ENCODE results near the gene PPP1R1A. TPM values are rescaled to one million over a fixed set of nuclear protein-coding genes. Genes with fewer than 3 reads are reported as not detected.

The PPP1R1A gene
- total RNA-seq, 1 donor from 2014 or later = 0.76 TPM

- Mint-ChIP-seq H3K9me3 (no peaks in the 10 kb centered on the region), H3K27me3 (ENCODE audit: low read depth) (peaks cover 83% of the 10 kb centered on the region), H3K4me3 (no peak overlapping the region), H3K27ac (no peak overlapping the region), H3K36me3 (no peaks in the 10 kb centered on the region), H3K4me1 (peaks cover 3% of the 10 kb centered on the region)
- no peak for DNase-seq (ENCODE audit: low spot score in 2 of 2, unreplicated experiment in 2 of 2)
- no peak for TF ChIP-seq CTCF (IDR thresholded peaks at IDR 0.05; ENCODE audit: unreplicated experiment)
Measured at GRCh38 chr12:54564768-54565167, 23.7 kb downstream of the PPP1R1A start.

DNA sequence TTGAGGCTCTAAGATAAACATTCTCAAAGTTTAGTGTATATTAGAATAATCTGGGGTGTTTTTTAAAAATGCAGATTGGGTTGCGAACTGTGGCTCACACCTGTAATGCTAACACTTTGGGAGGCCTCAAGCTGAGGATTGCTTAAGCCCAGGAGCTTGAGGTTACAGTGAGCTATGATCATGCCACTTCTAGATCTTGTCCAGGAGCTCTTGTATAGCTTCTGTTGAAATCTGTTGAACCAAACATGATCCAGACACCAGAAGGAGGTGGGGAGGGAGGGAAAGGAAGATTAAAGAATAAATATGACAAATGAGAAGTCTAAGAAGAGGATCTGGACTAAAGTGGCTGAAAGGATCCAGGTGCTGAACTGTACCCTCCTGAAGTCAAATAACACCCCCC lies 24.7 kb downstream of the PPP1R1A start:
- Mint-ChIP-seq H3K36me3 (no peaks in the 10 kb centered on the region), H3K9me3 (no peaks in the 10 kb centered on the region), H3K4me3 (no peak overlapping the region), H3K4me1 (peaks cover 3% of the 10 kb centered on the region), H3K27ac (no peak overlapping the region), H3K27me3 (ENCODE audit: low read depth) (peaks cover 83% of the 10 kb centered on the region)
- no peak for TF ChIP-seq CTCF (IDR thresholded peaks at IDR 0.05; ENCODE audit: unreplicated experiment)
- no peak for DNase-seq (ENCODE audit: low spot score in 2 of 2, unreplicated experiment in 2 of 2)

DNA sequence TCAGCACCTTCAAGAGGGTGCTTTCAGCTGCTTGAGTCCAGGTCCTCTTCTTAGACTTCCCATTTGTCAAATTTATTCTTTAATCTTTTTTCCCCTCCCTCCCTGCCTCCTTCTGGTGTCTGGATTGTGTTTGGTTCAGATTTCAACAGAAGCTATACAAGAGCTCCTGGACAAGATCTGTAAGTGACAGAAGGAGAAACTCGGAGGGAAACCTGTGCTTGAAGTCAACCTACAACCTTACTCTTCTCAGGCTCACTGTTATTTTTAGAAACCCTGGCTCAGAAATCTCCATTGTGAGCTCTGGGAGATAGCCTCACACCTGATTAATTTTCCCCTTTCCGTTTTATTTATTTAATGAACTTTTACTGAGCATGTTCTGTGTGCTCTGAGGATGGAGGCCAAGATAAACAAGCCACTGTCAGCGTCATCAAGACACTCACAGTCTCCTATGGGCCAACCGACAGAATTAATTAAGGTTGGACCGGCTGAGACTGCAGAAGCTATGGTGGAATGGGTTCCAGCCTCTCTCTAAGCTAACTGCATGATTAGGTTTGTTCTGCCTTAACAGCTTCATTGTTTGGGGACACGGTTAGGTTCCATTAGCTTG lies 25.6 kb downstream of the PPP1R1A start:
- DNase-seq (ENCODE audit: low spot score in 2 of 2, unreplicated experiment in 2 of 2) = no peak
- peaks cover 3% of the 10 kb centered on the region for H3K4me1 Mint-ChIP-seq
- no peaks in the 10 kb centered on the region for H3K36me3 Mint-ChIP-seq
- peaks cover 84% of the 10 kb centered on the region for H3K27me3 Mint-ChIP-seq (ENCODE audit: low read depth)
- no peaks in the 10 kb centered on the region for H3K9me3 Mint-ChIP-seq
- no peak overlapping the region for H3K27ac Mint-ChIP-seq
- TF ChIP-seq CTCF (IDR thresholded peaks at IDR 0.05; ENCODE audit: unreplicated experiment) = no peak
- no peak overlapping the region for H3K4me3 Mint-ChIP-seq

DNA sequence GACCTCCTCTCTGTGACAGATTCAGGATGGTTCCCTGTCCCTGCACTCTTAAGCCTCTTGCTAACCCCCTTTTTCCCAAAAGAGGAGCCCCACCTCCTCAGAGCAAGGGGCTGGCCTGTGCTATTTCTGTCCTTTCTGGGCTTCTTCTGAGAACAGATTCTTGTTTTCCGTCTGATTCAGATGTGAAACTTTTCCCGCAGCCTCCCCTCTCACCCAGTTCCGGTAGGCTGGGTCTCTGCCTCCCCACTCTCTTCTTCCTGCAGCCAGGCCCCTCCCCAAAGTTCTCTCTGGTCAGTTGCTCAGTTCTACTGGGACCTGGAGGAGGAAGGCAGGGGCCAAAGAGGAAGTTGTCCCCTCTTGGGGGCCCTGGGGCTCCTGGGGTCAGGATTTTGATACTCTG lies 27.3 kb downstream of the PPP1R1A start:
- peaks cover 3% of the 10 kb centered on the region for H3K4me1 Mint-ChIP-seq
- DNase-seq (ENCODE audit: low spot score in 2 of 2, unreplicated experiment in 2 of 2) = no peak
- H3K27ac Mint-ChIP-seq = no peak overlapping the region

DNA sequence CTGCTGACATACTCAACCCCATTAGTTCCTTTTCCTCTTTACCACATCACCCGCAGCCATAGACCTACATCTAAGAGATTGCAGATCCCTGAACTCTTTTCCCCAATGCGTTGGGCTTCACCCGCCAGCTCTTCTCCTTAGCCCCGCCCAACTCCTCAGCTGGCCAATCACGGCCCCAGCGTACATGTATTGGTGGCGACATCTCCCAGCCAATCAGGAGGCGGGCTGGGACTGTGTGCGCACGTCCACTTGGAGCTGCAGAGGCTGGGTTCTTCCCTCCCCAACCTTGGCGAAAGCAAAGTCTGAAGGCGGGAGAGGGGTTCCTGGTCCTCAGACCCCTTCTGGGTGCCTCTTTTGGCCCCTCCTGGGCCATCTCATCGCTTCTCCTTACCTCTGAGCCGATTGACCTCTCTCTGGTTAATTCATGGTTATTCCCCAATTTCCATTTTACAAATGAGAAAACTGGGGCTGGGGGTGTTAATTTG lies 28.0 kb downstream of the PPP1R1A start:
- H3K27me3 Mint-ChIP-seq (ENCODE audit: low read depth) = peaks cover 64% of the 10 kb centered on the region

More for the DNA sequence above, 27.3 kb downstream of the PPP1R1A start:
- H3K4me3 Mint-ChIP-seq = peak overlapping the region; percentile 47
- H3K9me3 Mint-ChIP-seq = no peaks in the 10 kb centered on the region
- TF ChIP-seq CTCF (IDR thresholded peaks at IDR 0.05; ENCODE audit: unreplicated experiment) = no peak
- H3K27me3 Mint-ChIP-seq (ENCODE audit: low read depth) = peaks cover 72% of the 10 kb centered on the region
- no peaks in the 10 kb centered on the region for H3K36me3 Mint-ChIP-seq

More for the DNA sequence above, 28.0 kb downstream of the PPP1R1A start:
- peak; percentile 45 to 66 for DNase-seq (ENCODE audit: low spot score in 2 of 2, unreplicated experiment in 2 of 2)
- H3K9me3 Mint-ChIP-seq = no peaks in the 10 kb centered on the region
- no peaks in the 10 kb centered on the region for H3K36me3 Mint-ChIP-seq
- peaks cover 3% of the 10 kb centered on the region for H3K4me1 Mint-ChIP-seq
- peak overlapping the region; percentile 47 for H3K4me3 Mint-ChIP-seq
- H3K27ac Mint-ChIP-seq = no peak overlapping the region
- no peak for TF ChIP-seq CTCF (IDR thresholded peaks at IDR 0.05; ENCODE audit: unreplicated experiment)
